PFSK-1 (cell line): ENCODE results near the gene RPEL1.

ENCODE experiments used
- FOXP2 ChIP-seq: optimal IDR thresholded peaks from 2 replicates; pipeline ENCODE3; 2011; ENCODE audit warnings: borderline replicate concordance, control low read depth, inconsistent platforms; ENCODE audit not compliant: insufficient read depth; ENCODE audit errors: extremely low read length, extremely low read depth
- POLR2AphosphoS5 ChIP-seq: IDR thresholded peaks from 2 replicates; pipeline ENCODE4 v1.6.1; 2012; ENCODE audit warnings: low read depth, mild to moderate bottlenecking, control low read depth, low read length, moderate library complexity
- SIN3A ChIP-seq: IDR thresholded peaks from 2 replicates; pipeline ENCODE4 v1.6.1; 2012; ENCODE audit warnings: mild to moderate bottlenecking, low read length, moderate library complexity, borderline replicate concordance; ENCODE audit not compliant: insufficient read depth
- TAF1 ChIP-seq: IDR thresholded peaks from 2 replicates; pipeline ENCODE4 v1.6.1; 2012; ENCODE audit warnings: low read length, control low read depth, borderline replicate concordance; ENCODE audit not compliant: insufficient read depth
- TF ChIP-seq, protein P1 (sequence below), 2 experiments: IDR thresholded peaks; 2 replicates each; pipeline versions ENCODE4 v1.6.1 to v1.8.0; 2011 to 2012; ENCODE audit warnings: low read depth in 2 of 2, low read length in 2 of 2, control low read depth in 1 of 2, inconsistent platforms in 1 of 2, mild to moderate bottlenecking in 1 of 2, moderate library complexity in 1 of 2; ENCODE audit not compliant: insufficient read depth in 1 of 2

DNA sequence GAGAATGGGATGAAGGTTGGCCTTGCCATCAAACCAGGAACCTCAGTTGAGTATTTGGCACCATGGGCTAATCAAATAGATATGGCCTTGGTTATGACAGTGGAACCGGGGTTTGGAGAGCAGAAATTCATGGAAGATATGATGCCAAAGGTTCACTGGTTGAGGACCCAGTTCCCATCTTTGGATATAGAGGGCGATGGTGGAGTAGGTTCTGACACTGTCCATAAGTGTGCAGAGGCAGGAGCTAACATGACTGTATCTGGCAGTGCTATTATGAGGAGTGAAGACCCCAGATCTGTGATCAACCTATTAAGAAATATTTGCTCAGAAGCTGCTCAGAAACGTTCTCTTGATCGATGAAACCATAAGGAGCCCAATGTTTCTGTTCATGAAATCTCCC, 637 bp downstream of the RPEL1 start:
- no peak for TF ChIP-seq FOXP2
- no peak for TF ChIP-seq POLR2AphosphoS5
- TF ChIP-seq, protein P1, sequence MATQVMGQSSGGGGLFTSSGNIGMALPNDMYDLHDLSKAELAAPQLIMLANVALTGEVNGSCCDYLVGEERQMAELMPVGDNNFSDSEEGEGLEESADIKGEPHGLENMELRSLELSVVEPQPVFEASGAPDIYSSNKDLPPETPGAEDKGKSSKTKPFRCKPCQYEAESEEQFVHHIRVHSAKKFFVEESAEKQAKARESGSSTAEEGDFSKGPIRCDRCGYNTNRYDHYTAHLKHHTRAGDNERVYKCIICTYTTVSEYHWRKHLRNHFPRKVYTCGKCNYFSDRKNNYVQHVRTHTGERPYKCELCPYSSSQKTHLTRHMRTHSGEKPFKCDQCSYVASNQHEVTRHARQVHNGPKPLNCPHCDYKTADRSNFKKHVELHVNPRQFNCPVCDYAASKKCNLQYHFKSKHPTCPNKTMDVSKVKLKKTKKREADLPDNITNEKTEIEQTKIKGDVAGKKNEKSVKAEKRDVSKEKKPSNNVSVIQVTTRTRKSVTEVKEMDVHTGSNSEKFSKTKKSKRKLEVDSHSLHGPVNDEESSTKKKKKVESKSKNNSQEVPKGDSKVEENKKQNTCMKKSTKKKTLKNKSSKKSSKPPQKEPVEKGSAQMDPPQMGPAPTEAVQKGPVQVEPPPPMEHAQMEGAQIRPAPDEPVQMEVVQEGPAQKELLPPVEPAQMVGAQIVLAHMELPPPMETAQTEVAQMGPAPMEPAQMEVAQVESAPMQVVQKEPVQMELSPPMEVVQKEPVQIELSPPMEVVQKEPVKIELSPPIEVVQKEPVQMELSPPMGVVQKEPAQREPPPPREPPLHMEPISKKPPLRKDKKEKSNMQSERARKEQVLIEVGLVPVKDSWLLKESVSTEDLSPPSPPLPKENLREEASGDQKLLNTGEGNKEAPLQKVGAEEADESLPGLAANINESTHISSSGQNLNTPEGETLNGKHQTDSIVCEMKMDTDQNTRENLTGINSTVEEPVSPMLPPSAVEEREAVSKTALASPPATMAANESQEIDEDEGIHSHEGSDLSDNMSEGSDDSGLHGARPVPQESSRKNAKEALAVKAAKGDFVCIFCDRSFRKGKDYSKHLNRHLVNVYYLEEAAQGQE (IDR thresholded peaks at IDR 0.05; ENCODE audit: insufficient read depth in 1 of 2, low read depth in 2 of 2, low read length in 2 of 2), result no peak
- TF ChIP-seq SIN3A, result no peak
- no peak for TF ChIP-seq TAF1
